ENCODE measurements around the gene SUPT5H.

The SUPT5H gene

DNA sequence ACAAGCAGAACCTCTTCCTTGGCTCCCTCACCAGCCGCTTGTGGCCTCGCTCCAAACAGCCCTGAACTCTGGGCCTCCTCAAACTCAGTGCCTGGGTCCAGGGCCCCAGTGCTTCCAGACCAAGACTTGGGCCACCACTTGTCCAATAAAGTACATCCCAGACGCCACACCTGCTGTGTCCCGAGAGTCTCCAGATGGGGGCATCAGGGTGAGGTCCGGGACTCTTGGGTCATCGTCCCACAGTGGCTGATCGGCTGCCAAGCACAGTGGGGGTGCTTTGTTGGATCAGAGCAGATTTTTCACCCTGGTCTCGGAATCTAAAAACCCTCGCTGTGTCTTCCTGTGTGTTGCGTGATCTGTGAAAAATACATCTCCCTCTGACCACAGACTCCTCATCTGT, 44.4 kb downstream of the SUPT5H start:
- TF ChIP-seq ZC3H10 (CRISPR knock-in tag; IDR thresholded peaks at IDR 0.05), result no peak
- TF ChIP-seq, protein P1, sequence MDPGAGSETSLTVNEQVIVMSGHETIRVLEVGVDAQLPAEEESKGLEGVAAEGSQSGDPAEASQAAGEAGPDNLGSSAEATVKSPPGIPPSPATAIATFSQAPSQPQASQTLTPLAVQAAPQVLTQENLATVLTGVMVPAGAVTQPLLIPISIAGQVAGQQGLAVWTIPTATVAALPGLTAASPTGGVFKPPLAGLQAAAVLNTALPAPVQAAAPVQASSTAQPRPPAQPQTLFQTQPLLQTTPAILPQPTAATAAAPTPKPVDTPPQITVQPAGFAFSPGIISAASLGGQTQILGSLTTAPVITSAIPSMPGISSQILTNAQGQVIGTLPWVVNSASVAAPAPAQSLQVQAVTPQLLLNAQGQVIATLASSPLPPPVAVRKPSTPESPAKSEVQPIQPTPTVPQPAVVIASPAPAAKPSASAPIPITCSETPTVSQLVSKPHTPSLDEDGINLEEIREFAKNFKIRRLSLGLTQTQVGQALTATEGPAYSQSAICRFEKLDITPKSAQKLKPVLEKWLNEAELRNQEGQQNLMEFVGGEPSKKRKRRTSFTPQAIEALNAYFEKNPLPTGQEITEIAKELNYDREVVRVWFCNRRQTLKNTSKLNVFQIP (CRISPR knock-in tag; IDR thresholded peaks at IDR 0.05; ENCODE audit: borderline replicate concordance, low read depth), result no peak
- no peak for ATAC-seq

DNA sequence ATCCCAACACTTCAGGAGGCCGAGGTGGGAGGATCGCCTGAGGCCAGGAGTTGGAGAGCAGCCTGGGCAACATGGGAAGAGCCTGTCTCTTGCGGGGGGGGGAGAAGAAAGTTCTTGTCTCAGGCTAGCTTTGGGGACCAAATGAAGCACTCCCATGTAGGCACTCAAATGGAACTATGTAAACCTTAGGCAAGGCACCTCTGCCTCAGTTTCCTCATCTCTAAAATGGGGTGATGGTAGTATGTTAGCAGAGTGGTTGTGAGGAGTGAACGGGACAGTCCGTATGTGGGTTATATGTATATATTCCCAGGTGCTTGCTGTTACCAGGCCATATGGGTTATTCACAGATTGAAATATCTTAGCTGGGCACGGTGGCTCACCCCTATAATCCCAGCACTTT, 46.8 kb downstream of the SUPT5H start:
- ATAC-seq, result no peak
- no peak for TF ChIP-seq ARNTL (CRISPR knock-in tag; IDR thresholded peaks at IDR 0.05; ENCODE audit: borderline replicate concordance, low read depth)
- TF ChIP-seq TOX (CRISPR knock-in tag; IDR thresholded peaks at IDR 0.05; ENCODE audit: borderline replicate concordance), result no peak
- no peak for TF ChIP-seq ZNF8 (CRISPR knock-in tag; IDR thresholded peaks at IDR 0.05)
- no peak for TF ChIP-seq SNAI2 (CRISPR knock-in tag; IDR thresholded peaks at IDR 0.05)
- TF ChIP-seq OSR1 (CRISPR knock-in tag; IDR thresholded peaks at IDR 0.05), result no peak
- TF ChIP-seq ZFP3 (CRISPR knock-in tag; IDR thresholded peaks at IDR 0.05), result no peak
- TF ChIP-seq, protein P2, sequence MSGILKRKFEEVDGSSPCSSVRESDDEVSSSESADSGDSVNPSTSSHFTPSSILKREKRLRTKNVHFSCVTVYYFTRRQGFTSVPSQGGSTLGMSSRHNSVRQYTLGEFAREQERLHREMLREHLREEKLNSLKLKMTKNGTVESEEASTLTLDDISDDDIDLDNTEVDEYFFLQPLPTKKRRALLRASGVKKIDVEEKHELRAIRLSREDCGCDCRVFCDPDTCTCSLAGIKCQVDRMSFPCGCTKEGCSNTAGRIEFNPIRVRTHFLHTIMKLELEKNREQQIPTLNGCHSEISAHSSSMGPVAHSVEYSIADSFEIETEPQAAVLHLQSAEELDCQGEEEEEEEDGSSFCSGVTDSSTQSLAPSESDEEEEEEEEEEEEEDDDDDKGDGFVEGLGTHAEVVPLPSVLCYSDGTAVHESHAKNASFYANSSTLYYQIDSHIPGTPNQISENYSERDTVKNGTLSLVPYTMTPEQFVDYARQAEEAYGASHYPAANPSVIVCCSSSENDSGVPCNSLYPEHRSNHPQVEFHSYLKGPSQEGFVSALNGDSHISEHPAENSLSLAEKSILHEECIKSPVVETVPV (CRISPR knock-in tag; IDR thresholded peaks at IDR 0.05), result no peak

DNA sequence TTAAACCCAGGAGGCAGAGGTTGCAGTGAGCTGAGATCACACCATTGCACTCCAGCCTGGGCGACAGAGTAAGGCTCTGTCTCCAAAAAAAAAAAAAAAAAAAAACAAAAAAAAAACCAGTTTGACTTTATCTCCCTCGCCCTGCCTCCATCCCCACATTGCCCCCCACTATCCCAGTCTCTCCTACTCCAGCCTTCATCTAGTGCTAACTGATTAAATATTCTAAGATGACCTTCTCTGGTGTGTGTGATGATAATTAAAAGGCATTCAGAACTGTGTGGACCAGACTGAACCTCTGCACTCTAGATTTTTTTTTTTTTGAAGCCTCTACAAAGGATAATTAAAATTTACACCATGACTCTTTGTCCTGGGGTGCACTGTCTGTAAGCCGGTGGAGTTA, 47.4 kb downstream of the SUPT5H start:
- TF ChIP-seq, protein P3, sequence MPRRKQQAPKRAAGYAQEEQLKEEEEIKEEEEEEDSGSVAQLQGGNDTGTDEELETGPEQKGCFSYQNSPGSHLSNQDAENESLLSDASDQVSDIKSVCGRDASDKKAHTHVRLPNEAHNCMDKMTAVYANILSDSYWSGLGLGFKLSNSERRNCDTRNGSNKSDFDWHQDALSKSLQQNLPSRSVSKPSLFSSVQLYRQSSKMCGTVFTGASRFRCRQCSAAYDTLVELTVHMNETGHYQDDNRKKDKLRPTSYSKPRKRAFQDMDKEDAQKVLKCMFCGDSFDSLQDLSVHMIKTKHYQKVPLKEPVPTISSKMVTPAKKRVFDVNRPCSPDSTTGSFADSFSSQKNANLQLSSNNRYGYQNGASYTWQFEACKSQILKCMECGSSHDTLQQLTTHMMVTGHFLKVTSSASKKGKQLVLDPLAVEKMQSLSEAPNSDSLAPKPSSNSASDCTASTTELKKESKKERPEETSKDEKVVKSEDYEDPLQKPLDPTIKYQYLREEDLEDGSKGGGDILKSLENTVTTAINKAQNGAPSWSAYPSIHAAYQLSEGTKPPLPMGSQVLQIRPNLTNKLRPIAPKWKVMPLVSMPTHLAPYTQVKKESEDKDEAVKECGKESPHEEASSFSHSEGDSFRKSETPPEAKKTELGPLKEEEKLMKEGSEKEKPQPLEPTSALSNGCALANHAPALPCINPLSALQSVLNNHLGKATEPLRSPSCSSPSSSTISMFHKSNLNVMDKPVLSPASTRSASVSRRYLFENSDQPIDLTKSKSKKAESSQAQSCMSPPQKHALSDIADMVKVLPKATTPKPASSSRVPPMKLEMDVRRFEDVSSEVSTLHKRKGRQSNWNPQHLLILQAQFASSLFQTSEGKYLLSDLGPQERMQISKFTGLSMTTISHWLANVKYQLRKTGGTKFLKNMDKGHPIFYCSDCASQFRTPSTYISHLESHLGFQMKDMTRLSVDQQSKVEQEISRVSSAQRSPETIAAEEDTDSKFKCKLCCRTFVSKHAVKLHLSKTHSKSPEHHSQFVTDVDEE (CRISPR knock-in tag; IDR thresholded peaks at IDR 0.05), result no peak
- TF ChIP-seq BACH2 (CRISPR knock-in tag; IDR thresholded peaks at IDR 0.05; ENCODE audit: borderline replicate concordance) (no peak), ZFP3 (CRISPR knock-in tag; IDR thresholded peaks at IDR 0.05) (no peak), RARB (CRISPR knock-in tag; IDR thresholded peaks at IDR 0.05) (no peak), GLIS3 (CRISPR knock-in tag; IDR thresholded peaks at IDR 0.05) (no peak), ZC3H10 (CRISPR knock-in tag; IDR thresholded peaks at IDR 0.05) (no peak), TOX (CRISPR knock-in tag; IDR thresholded peaks at IDR 0.05; ENCODE audit: borderline replicate concordance) (no peak), ESRRG (CRISPR knock-in tag; IDR thresholded peaks at IDR 0.05) (no peak), ISL1 (CRISPR knock-in tag; IDR thresholded peaks at IDR 0.05) (no peak), ZFP30 (CRISPR knock-in tag; IDR thresholded peaks at IDR 0.05) (no peak)
- TF ChIP-seq, protein P4, sequence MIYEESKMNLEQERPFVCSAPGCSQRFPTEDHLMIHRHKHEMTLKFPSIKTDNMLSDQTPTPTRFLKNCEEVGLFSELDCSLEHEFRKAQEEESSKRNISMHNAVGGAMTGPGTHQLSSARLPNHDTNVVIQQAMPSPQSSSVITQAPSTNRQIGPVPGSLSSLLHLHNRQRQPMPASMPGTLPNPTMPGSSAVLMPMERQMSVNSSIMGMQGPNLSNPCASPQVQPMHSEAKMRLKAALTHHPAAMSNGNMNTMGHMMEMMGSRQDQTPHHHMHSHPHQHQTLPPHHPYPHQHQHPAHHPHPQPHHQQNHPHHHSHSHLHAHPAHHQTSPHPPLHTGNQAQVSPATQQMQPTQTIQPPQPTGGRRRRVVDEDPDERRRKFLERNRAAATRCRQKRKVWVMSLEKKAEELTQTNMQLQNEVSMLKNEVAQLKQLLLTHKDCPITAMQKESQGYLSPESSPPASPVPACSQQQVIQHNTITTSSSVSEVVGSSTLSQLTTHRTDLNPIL (CRISPR knock-in tag; IDR thresholded peaks at IDR 0.05; ENCODE audit: low read depth), result no peak
- ATAC-seq, result no peak

DNA sequence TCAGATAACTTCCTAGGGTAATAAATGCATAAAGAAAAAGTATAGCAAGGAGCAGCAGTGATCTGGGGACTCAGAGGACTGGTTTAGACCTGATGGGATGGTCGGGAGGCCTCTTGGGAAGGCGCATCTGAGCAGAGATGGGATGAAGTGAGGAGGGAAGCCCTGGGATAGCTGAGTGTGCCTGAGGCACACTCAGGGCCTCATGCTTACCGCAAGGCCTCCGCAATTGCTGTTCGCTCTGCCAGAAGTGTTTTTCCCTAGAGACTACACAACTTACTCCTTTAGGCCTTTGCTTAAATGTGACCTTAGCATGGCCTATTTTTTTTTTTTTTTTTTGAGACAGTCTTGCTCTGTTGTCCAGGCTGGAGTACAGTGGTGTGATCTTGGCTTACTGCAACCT, 49.3 kb downstream of the SUPT5H start:
- TF ChIP-seq ZFP3 (CRISPR knock-in tag; IDR thresholded peaks at IDR 0.05), result no peak
- TF ChIP-seq, protein P2 (CRISPR knock-in tag; IDR thresholded peaks at IDR 0.05), result no peak
- TF ChIP-seq RARB (CRISPR knock-in tag; IDR thresholded peaks at IDR 0.05), result no peak
- ATAC-seq, result no peak

DNA sequence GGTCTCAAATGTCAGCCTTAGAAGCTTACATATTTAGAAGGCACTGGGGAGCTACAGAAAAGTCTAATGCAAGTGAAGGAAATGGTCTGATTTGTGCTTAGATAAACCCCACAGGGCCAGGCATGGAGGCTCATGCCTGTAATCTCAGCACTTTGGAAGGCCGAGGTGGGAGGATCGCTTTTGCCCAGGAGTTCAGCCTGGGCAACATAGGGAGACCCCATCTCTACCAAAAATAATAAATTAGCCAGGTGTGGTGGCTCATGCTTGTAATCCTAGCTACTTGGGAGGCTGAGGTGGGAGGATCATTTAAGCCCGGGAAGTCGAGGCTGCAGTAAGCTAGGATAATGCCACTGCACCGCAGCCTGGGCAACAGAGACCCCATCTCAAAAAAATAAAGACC, 50.7 kb downstream of the SUPT5H start:
- no peak for ATAC-seq
- TF ChIP-seq, protein P5, sequence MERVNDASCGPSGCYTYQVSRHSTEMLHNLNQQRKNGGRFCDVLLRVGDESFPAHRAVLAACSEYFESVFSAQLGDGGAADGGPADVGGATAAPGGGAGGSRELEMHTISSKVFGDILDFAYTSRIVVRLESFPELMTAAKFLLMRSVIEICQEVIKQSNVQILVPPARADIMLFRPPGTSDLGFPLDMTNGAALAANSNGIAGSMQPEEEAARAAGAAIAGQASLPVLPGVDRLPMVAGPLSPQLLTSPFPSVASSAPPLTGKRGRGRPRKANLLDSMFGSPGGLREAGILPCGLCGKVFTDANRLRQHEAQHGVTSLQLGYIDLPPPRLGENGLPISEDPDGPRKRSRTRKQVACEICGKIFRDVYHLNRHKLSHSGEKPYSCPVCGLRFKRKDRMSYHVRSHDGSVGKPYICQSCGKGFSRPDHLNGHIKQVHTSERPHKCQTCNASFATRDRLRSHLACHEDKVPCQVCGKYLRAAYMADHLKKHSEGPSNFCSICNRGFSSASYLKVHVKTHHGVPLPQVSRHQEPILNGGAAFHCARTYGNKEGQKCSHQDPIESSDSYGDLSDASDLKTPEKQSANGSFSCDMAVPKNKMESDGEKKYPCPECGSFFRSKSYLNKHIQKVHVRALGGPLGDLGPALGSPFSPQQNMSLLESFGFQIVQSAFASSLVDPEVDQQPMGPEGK (CRISPR knock-in tag; IDR thresholded peaks at IDR 0.05; ENCODE audit: borderline replicate concordance), result no peak
- no peak for TF ChIP-seq ISL1 (CRISPR knock-in tag; IDR thresholded peaks at IDR 0.05)
- TF ChIP-seq TOX (CRISPR knock-in tag; IDR thresholded peaks at IDR 0.05; ENCODE audit: borderline replicate concordance), result no peak
- no peak for TF ChIP-seq ARNTL (CRISPR knock-in tag; IDR thresholded peaks at IDR 0.05; ENCODE audit: borderline replicate concordance, low read depth)
- no peak for TF ChIP-seq RARB (CRISPR knock-in tag; IDR thresholded peaks at IDR 0.05)
- TF ChIP-seq SNAI2 (CRISPR knock-in tag; IDR thresholded peaks at IDR 0.05), result no peak
- TF ChIP-seq ESRRG (CRISPR knock-in tag; IDR thresholded peaks at IDR 0.05), result no peak
- TF ChIP-seq ZFP30 (CRISPR knock-in tag; IDR thresholded peaks at IDR 0.05), result no peak
- TF ChIP-seq ZC3H10 (CRISPR knock-in tag; IDR thresholded peaks at IDR 0.05), result no peak
- TF ChIP-seq, protein P3 (CRISPR knock-in tag; IDR thresholded peaks at IDR 0.05), result no peak
